HG03097 (cell line): ENCODE results near the gene RAD9B.
A peak's percentile ranks its signal among the peaks of the same experiment; 100 is the strongest.
"Not testable (repeated sequence)": the region's sequence is repeated elsewhere in the genome, so short reads cannot be mapped to it uniquely, and the experiment has no call there.

ENCODE experiments used
- ATAC-seq: cut with Tn5 transposase; IDR thresholded peaks from one replicate; pipeline ENCODE4 v1.9.1; 2021; ENCODE audit not compliant: unreplicated experiment, low FRiP score

RAD9B gene

GRCh38 chr12:110501752-110502738, at the start of gene RAD9B, which contains the start of gene VPS29:
TSS of gene RAD9B (plus strand) at chr12:110502331. CDS start at chr12:110502338, 7 bp downstream.
TSS of gene VPS29 (minus strand) at chr12:110502111. CDS start at chr12:110502051, 60 bp downstream.
- ATAC-seq: peak; percentile 88

GRCh38 chr12:110453569-110454296, 48.4 kb upstream of the RAD9B start:
- ATAC-seq: no peak

GRCh38 chr12:110458756-110459155, 43.4 kb upstream of the RAD9B start:
- ATAC-seq: no peak

GRCh38 chr12:110461189-110461588, 40.9 kb upstream of the RAD9B start:
- not testable (repeated sequence) for ATAC-seq

- ATAC-seq: no peak
Measured at GRCh38 chr12:110465024-110465423, 37.1 kb upstream of the RAD9B start.

GRCh38 chr12:110465765-110466164, 36.4 kb upstream of the RAD9B start:
- ATAC-seq: not testable (repeated sequence)

- no peak for ATAC-seq
Measured at GRCh38 chr12:110466791-110467190, 35.3 kb upstream of the RAD9B start.

- ATAC-seq: no peak
Measured at GRCh38 chr12:110467847-110468213, 34.3 kb upstream of the RAD9B start.

- peak; percentile 75 for ATAC-seq
Measured at GRCh38 chr12:110468214-110469048, 33.7 kb upstream of the RAD9B start, which contains the start of the genes FAM216A and GPN3. TSS of gene FAM216A (plus strand) at chr12:110468845. CDS start at chr12:110468876, 31 bp downstream. TSS of gene GPN3 (minus strand) at chr12:110468257. CDS start at chr12:110468203, 54 bp downstream.

- no peak for ATAC-seq
Measured at GRCh38 chr12:110475426-110475825, 26.7 kb upstream of the RAD9B start.

- ATAC-seq: no peak
Measured at GRCh38 chr12:110498984-110499706, 3.0 kb upstream of the RAD9B start.

- peak; percentile 8 for ATAC-seq
Measured at GRCh38 chr12:110501399-110501751, 756 bp upstream of the RAD9B start.

GRCh38 chr12:110503432-110503831, 1.3 kb downstream of the RAD9B start:
- ATAC-seq: no peak

- no peak for ATAC-seq
Measured at GRCh38 chr12:110505332-110505731, 3.2 kb downstream of the RAD9B start.

GRCh38 chr12:110508071-110508586, 6.0 kb downstream of the RAD9B start:
- ATAC-seq: no peak

- ATAC-seq: no peak
Measured at GRCh38 chr12:110513842-110514241, 11.7 kb downstream of the RAD9B start.

GRCh38 chr12:110514363-110514762, 12.2 kb downstream of the RAD9B start:
- ATAC-seq: no peak

GRCh38 chr12:110516995-110517394, 14.9 kb downstream of the RAD9B start:
- no peak for ATAC-seq

GRCh38 chr12:110518014-110518413, 15.9 kb downstream of the RAD9B start:
- ATAC-seq: not testable (repeated sequence)
